ENCODE results near the gene CBR3. TPM values are rescaled to one million over a fixed set of nuclear protein-coding genes. Genes with fewer than 3 reads are reported as not detected.

Gene CBR3
- total RNA-seq, 6 donors from 2014 or later = 3.8 to 8.4 (median 6.2) TPM

DNA sequence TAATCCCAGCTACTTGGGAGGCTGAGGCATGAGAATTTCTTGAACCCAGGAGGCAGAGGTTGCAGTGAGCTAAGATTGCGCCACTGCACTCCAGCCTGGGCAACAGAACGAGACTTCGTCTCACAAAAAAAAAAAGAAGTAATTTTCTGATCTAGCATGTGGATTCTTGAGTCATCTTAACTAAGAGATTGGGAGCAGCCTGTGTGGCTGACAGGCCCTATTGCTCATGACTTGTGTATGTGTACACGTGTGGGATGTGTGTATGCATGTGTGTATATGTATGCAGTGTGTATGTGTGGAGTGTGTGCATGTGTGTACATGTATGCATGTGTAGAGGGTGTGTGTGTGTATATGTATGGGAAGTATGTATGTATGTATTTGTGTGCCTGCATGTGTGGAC is 51.2 kb downstream of the CBR3 start:
- TF ChIP-seq POLR2AphosphoS5 (IDR thresholded peaks at IDR 0.05) = no peak
- TF ChIP-seq EP300 (IDR thresholded peaks at IDR 0.05) = no peak
- TF ChIP-seq POLR2A (IDR thresholded peaks at IDR 0.05) = no peak
- TF ChIP-seq CTCF (IDR thresholded peaks at IDR 0.05) = no peak
- no peak for ATAC-seq (ENCODE audit: low FRiP score in 2 of 2)
- DNase-seq = no peak
- H3K36me3 ChIP-seq = no peaks in the 10 kb centered on the region
- H3K27ac ChIP-seq = no peak overlapping the region
- H3K9me3 ChIP-seq = no peaks in the 10 kb centered on the region
- H3K4me3 ChIP-seq = no peak overlapping the region
- peaks cover 11 to 18% (median 14%) of the 10 kb centered on the region in 4 donors for H3K4me1 ChIP-seq
- H3K27me3 ChIP-seq = no peaks in the 10 kb centered on the region
- 68 to 88% methylated on average over 4 of the region's 4 CpGs for WGBS, 2 donors

DNA sequence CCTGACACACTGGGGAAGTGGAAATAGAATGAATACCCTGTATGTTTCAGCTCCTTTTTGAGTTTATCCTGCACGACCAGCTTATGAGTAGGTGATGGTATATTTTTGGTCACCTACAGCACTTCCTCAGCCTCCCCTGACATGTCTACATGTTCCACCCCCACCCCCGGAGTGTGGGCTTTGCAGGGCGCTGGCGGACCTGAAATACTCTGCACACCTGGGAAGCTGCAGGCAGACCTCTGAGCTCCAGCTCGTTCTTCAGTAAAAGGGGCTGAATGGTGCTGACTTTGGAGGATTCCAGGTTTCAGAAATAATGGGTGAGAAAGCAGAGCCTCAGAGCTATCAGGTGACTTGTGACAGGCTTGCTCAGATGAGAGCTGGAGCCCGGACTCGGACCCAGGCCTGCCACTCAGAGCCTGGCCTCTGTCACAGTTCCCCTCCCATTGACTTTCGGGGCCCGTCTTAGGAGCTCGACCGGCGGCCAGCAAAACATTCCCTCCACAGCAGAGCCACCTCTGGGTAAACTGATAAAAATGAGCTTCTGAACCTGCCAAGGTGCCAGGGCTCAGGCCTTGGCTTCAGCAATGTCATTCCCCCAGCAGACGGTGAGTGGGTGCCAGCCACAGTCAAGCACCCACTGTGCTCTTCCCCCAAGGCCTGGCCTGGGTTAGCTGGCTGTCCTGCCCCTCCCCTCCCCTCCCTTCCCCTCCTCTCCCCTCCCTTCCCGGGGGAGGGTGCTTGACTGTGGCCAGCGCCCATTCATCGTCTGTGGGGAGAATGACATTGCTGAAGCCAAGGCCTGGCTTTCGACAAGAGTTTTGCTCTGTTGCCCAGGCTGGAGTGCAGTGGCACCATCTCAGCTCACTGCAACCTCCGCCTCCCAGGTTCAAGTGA is 51.9 kb downstream of the CBR3 start:
- DNase-seq = no peak
- Histone ChIP-seq H3K36me3 (no peaks in the 10 kb centered on the region), H3K4me3 (no peak overlapping the region), H3K4me1 (peaks cover 11 to 16% (median 14%) of the 10 kb centered on the region in 4 donors), H3K27ac (no peak overlapping the region), H3K9me3 (no peaks in the 10 kb centered on the region), H3K27me3 (no peaks in the 10 kb centered on the region)
- TF ChIP-seq CTCF (IDR thresholded peaks at IDR 0.05) = no peak
- no peak for TF ChIP-seq EP300 (IDR thresholded peaks at IDR 0.05)
- no peak for TF ChIP-seq POLR2AphosphoS5 (IDR thresholded peaks at IDR 0.05)
- TF ChIP-seq POLR2A (IDR thresholded peaks at IDR 0.05) = no peak
- WGBS, 2 donors = 83 to 85% methylated on average over 18 of the region's 18 CpGs
- no peak for ATAC-seq (ENCODE audit: low FRiP score in 2 of 2)

DNA sequence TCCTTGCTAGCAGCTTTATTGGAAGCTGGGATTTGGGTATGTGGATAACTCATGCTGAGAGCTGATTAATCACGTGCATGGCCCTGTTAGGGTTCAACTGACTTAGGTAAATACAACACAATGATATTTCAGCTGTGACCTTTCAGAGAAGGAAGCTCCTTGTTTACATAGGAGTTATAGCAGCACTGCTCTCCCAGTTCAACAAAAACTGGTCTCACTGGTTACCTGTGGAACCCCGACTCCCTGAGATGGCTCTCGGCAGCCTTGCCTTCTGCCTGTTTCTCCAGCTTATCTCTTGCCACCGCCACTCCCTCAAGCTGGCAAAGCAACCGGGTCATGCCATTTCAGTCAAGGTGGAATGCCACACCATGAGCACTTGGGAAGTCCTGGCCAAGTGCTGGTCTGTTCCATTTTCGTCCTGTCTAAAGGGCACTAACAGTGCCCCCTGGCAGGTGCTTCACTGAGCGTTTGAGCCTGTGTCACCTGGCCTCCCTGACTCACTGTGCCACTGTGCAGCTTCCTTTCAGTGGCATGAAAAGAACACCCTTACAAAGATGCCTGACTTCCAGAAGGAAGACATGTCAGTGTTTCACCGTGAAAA is 53.3 kb downstream of the CBR3 start:
- ATAC-seq (ENCODE audit: low FRiP score in 2 of 2) = peak; percentile 39 to 75
- H3K9me3 ChIP-seq = no peaks in the 10 kb centered on the region
- peak in 1 of 2 donors; percentile 78 for DNase-seq
- WGBS, 2 donors = 52 to 56% methylated on average over 6 to 8 of the region's 8 CpGs
- H3K36me3 ChIP-seq = no peaks in the 10 kb centered on the region
- H3K4me3 ChIP-seq = no peak overlapping the region
- H3K4me1 ChIP-seq = peaks cover 11 to 16% (median 14%) of the 10 kb centered on the region in 4 donors
- H3K27me3 ChIP-seq = no peaks in the 10 kb centered on the region
- TF ChIP-seq EP300 (IDR thresholded peaks at IDR 0.05) (no peak), POLR2AphosphoS5 (IDR thresholded peaks at IDR 0.05) (peak in 1 of 2 donors; percentile 10), POLR2A (IDR thresholded peaks at IDR 0.05) (no peak), CTCF (IDR thresholded peaks at IDR 0.05) (no peak)
- H3K27ac ChIP-seq = peak overlapping the region in 1 of 4 donors; percentile 13

DNA sequence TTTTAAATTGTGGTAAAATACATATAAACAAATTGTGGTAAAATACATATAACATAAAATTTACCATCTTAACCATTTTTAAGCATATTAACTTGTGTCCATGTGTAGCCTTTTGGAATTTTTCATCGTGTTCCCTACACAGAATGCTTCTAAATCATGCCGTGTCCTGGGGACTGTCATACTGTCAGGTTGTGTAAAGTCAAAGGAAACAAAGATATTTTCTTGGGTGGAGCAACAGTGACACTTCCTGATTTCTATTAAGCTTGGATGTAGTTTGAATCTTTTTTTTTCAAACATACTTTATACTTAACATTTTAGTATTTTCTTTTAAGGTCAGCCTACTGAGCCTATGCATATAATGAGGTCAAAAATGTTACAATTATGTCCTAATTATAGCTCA is 54.1 kb downstream of the CBR3 start:
- Histone ChIP-seq H3K4me1 (peaks cover 11 to 20% (median 14%) of the 10 kb centered on the region in 4 donors), H3K27me3 (no peaks in the 10 kb centered on the region), H3K27ac (no peak overlapping the region), H3K36me3 (no peaks in the 10 kb centered on the region), H3K4me3 (no peak overlapping the region), H3K9me3 (no peaks in the 10 kb centered on the region)
- DNase-seq (no peak), ATAC-seq (ENCODE audit: low FRiP score in 2 of 2) (no peak)
- WGBS, 2 donors = 31 to 32% methylated on average over 2 of the region's 2 CpGs
- no peak for TF ChIP-seq CTCF (IDR thresholded peaks at IDR 0.05)
- TF ChIP-seq EP300 (IDR thresholded peaks at IDR 0.05) = no peak
- no peak for TF ChIP-seq POLR2A (IDR thresholded peaks at IDR 0.05)
- TF ChIP-seq POLR2AphosphoS5 (IDR thresholded peaks at IDR 0.05) = no peak
